ENCODE measurements around the gene IPO8.
"Not testable (repeated sequence)": the region's sequence is repeated elsewhere in the genome, so short reads cannot be mapped to it uniquely, and the experiment has no call there.

The IPO8 gene

GRCh38 chr12:30602678-30603077 lies 93.0 kb downstream of the IPO8 start:
- no peak for DNase-seq

DNA sequence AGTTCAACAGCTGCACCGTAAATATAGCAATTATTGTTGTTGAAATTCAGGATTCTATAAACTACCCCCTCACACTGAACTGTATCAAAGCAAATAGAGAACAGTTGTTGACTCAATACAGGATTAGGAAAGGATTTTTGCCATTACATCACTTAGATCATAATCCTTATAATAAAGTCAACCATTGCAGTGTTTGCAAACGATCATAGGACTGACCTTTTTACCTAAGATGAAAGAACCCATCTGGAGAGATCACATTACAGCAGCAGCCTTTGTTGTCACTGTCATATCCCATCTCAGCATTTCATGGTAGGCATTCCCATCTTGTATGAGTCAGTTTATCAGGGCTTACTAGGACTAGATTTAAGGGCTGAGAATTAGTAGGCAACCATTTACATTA lies 96.1 kb downstream of the IPO8 start:
- DNase-seq = no peak

DNA sequence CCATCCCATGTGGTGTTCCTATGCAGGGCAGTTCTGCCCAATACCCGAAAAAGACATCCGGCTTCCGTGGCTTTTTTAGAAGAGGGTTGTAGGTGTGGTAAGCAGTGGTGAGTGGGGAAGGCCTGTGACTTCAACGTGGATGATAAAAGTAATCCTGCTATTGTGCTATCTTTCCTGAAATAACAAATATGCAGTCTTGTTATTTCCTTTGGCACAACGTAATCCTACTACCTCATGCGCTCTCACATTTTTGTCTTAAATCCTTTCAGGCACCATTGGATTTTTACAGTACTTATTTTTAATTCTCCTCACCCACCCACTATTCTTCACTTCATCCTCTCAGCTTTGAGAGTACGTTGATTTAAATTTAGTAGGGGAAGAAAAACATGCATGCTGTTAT lies 96.8 kb downstream of the IPO8 start:
- no peak for DNase-seq

GRCh38 chr12:30595742-30596141 lies 99.9 kb downstream of the IPO8 start:
- no peak for DNase-seq

DNA sequence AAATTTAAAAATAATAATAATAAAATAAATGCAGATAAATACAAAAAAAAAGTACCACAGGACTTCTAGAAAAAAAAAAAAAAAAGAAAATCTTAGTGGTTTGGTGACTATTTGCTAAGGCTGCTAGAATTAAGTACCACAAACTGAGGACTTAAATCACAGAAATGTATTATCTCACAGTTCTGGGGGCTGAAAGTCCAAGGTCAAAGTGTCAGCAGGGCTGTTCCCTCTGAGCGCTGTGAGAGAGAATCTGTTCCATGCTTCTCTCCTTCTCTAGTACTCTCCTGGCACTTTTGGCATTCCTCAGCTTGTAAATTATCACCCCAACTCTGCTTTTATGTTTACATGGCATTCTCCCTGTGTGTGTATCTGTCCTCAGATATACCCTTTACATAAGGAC lies 101.2 kb downstream of the IPO8 start:
- no peak for DNase-seq

DNA sequence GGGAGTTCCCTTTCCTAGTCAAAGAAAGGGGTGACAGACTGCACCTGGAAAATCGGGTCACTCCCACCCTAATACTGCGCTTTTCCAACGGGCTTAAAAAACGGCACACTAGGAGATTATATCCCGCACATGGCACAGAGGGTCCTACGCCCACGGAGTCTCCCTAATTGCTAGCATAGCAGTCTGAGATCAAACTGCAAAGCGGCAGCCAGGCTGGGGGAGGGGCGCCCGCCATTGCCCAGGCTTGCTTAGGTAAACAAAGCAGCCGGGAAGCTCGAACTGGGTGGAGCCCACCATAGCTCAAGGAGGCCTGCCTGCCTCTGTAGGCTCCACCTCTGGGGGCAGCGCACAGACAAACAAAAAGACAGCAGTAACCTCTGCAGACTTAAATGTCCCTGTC lies 107.1 kb downstream of the IPO8 start:
- DNase-seq = not testable (repeated sequence)

- DNase-seq = no peak
Measured at GRCh38 chr12:30587782-30588181, 107.9 kb downstream of the IPO8 start.

DNA sequence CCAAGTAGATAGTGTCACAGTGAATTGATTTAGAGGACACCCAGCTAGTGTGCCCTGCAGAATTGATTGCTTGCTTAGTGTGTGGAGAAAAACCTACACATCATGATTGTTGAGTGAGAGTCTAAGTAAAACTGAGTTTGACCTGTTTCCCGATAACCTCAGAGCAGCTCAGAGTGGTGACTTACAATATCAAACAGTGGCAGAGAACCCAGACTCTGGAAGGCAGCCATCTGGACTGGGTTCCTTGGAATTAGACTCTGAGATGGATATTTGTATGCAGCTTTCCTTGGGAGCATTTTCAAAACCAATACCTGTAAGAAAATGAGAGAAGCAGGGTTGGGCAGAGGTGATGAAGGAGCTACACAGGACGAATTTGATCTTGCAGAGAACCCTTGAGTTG lies 109.8 kb downstream of the IPO8 start:
- no peak for DNase-seq

DNA sequence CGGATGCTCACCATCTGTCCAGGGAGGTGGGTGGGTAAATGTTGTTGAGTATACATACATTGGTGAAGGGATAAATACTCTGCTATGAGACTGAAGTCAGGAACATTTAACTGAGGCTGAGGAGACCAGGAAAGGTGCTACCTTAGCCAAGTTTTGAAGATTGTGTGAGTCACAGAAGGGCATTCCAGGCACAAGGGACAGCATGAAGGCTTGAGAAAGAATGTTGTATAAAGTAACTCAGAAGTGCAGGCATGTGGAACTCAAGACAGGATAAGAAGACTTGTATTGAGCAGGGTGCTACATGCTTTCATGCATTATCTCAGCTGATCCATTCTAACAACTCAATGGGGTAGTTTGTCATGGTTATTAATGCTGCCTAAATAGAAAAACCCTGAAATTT lies 112.7 kb downstream of the IPO8 start:
- no peak for DNase-seq

DNA sequence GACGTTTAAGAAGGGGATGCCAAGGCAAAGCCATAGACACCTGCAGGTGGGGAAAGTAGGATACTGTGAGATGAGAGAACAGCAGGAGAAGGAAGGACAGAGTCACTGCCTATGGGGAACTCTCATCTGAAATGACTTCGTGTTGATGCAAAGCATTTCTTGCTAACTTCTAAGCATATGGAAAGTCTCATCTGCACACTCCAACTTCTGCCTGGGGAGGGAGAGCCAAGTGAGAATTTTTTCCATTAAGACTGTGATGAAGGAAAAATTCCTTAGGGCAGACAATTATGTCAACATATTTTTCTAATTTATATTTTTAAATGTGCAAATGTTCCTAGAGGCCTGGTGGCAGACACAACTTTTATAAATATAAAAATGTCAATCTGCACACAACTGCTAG lies 115.3 kb downstream of the IPO8 start:
- DNase-seq = no peak

Measured in fibroblast of skin of right quadriceps (primary cell).